ENCODE measurements around the gene R3HDM4. TPM values are rescaled to one million over a fixed set of nuclear protein-coding genes. Genes with fewer than 3 reads are reported as not detected.

The R3HDM4 gene
- 42.6 and 50.5 TPM in 2 replicates for total RNA-seq

DNA sequence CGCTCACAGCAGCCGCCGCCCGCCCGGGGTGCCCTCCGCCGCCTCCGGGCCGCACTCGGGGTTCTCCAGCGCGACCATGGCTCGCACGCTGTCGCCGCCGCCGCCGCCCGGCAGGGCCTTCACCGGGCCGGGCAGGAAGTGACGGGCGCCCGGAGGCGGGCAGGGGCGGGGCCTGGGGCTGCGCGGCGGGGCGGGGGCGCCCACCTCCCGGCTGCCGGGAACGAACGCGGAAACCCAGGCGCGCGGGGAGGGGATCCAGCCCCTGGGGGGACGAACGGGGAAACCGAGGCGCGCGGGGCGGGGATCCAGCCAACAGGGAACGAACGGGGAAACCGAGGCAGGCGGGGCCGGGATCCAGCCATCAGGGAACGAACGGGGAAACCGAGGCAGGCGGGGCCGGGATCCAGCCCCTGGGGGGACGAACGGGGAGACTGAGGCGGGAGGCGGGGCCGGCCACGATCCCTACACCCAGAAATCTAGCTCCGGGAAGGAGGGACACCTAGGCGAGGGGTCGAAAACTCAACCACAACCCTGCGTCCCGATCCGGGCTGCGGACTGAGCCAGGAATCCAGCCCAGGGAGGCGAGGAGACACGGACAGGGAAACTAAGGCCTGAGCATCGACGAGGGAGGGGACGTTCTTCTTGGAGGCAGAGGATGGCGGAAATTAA lies at the start of gene R3HDM4:
R3HDM4 (minus strand) TSS at position 140 of the 669 bp plus-strand sequence; CDS start at position 78, 62 bp downstream.

GRCh38 chr19:925526-926322 lies 12.7 kb upstream of the R3HDM4 start, which contains the start of gene ARID3A:
Gene ARID3A, plus strand, starts transcription at chr19:926035. Its CDS starts 3,494 bp downstream, at chr19:929529.

GRCh38 chr19:917323-918151 lies 4.5 kb upstream of the R3HDM4 start, which contains the start of gene KISS1R:
Gene KISS1R, plus strand, starts transcription at chr19:917333. Its CDS starts 170 bp downstream, at chr19:917503.

DNA sequence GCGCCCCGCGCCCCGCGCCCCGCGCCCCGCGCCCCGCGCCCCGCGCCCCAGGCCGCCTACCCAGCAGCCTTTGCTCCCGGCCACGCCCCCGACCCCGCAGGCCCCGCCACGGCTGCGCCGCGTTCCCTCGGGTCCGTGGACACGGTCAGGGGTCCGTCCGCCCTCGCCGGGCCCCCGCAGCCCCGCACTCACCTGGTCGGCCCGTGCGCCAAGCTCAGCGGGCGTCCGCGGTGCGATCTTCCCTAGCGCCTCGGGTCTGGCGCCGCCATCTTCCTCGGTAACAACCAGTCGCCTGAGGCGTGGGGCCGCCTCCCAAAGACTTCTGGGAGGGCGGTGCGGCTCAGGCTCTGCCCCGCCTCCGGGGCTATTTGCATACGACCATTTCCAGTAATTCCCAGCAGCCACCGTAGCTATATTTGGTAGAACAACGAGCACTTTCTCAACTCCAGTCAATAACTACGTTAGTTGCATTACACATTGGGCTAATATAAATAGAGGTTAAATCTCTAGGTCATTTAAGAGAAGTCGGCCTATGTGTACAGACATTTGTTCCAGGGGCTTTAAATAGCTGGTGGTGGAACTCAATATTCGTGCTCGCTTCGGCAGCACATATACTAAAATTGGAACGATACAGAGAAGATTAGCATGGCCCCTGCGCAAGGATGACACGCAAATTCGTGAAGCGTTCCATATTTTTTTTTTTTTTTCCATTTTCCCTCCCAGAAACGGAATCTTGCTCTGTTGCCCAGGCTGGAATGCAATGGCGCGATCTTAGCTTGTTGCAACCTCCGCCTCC lies 19.9 kb downstream of the R3HDM4 start, which contains the start of the genes MED16 and RNU6-9:
MED16 (minus strand) TSS at position 294 of the 796 bp plus-strand sequence. CDS start 2,056 bp downstream, outside the sequence.
RNU6-9 (plus strand) TSS at position 591 of the 796 bp plus-strand sequence.

GRCh38 chr19:858868-859843 lies 53.9 kb downstream of the R3HDM4 start, which contains the start of gene CFD:
Gene CFD, plus strand, starts transcription at chr19:859664. Its CDS starts 26 bp downstream, at chr19:859690.

GRCh38 chr19:852136-853013 lies 60.6 kb downstream of the R3HDM4 start, which contains the start of gene ELANE:
Gene ELANE, plus strand, starts transcription at chr19:852303. Its CDS starts 26 bp downstream, at chr19:852329.

Other genes with a start within 250 kb of the R3HDM4 start
- 58.3 and 76.3 TPM in 2 replicates for gene FSTL3, start 236.8 kb downstream of the R3HDM4 start, total RNA-seq
- gene PRSS57, start 217.8 kb downstream of the R3HDM4 start, total RNA-seq, result not detected in 2 replicates
- gene PALM, start 204.3 kb downstream of the R3HDM4 start, total RNA-seq, result 46.4 and 55.6 TPM in 2 replicates
- gene MISP, start 162.1 kb downstream of the R3HDM4 start, total RNA-seq, result not detected in 2 replicates
- gene PTBP1, start 115.8 kb downstream of the R3HDM4 start, total RNA-seq, result 139 and 147 TPM in 2 replicates
- 0.10 and 0.44 TPM in 2 replicates for gene PLPPR3, start 91.3 kb downstream of the R3HDM4 start, total RNA-seq
- gene AZU1, start 85.4 kb downstream of the R3HDM4 start, total RNA-seq, result not detected in 2 replicates
- gene PRTN3, start 72.2 kb downstream of the R3HDM4 start, total RNA-seq, result not detected in 2 replicates
- gene ELANE, start 60.9 kb downstream of the R3HDM4 start, total RNA-seq, result 4.6 and 5.4 TPM in 2 replicates
- gene CFD, start 53.6 kb downstream of the R3HDM4 start, total RNA-seq, result 1,761 and 1,927 TPM in 2 replicates
- gene MED16, start 20.0 kb downstream of the R3HDM4 start, total RNA-seq, result 30.8 and 34.1 TPM in 2 replicates
- gene RNU6-9, start 19.7 kb downstream of the R3HDM4 start, total RNA-seq, result not detected in 2 replicates
- not detected in 2 replicates for gene KISS1R, start 4.1 kb upstream of the R3HDM4 start, total RNA-seq
- 2.6 and 4.9 TPM in 2 replicates for gene ARID3A, start 12.8 kb upstream of the R3HDM4 start, total RNA-seq
- 25.3 and 36.2 TPM in 2 replicates for gene WDR18, start 71.1 kb upstream of the R3HDM4 start, total RNA-seq
- 0.88 and 1.2 TPM in 2 replicates for gene GRIN3B, start 87.2 kb upstream of the R3HDM4 start, total RNA-seq
- gene TMEM259, start 107.9 kb upstream of the R3HDM4 start, total RNA-seq, result 99.7 and 104 TPM in 2 replicates
- gene RNU6-2, start 108.3 kb upstream of the R3HDM4 start, total RNA-seq, result not detected in 2 replicates
- gene CNN2, start 113.4 kb upstream of the R3HDM4 start, total RNA-seq, result 149 and 154 TPM in 2 replicates
- gene ABCA7, start 126.9 kb upstream of the R3HDM4 start, total RNA-seq, result 2.7 and 3.6 TPM in 2 replicates
- 0.37 and 0.39 TPM in 2 replicates for gene ARHGAP45, start 153.9 kb upstream of the R3HDM4 start, total RNA-seq
- gene POLR2E, start 182.2 kb upstream of the R3HDM4 start, total RNA-seq, result 191 and 315 TPM in 2 replicates
- gene GPX4, start 190.8 kb upstream of the R3HDM4 start, total RNA-seq, result 470 and 535 TPM in 2 replicates